ACC112 (cell line): ENCODE measurements around the gene DGKQ.

ENCODE experiments used
- H2AFZ ChIP-seq: fragments of 200-600 bp; sonication (generic); one replicate; pipeline ENCODE4 v1.6.0; 2017; ENCODE audit warnings: antibody characterized with exemption, low read length; ENCODE audit not compliant: unreplicated experiment
- H3K27ac ChIP-seq: fragments of 200-600 bp; sonication (generic); 2 replicates; pipeline ENCODE4 v1.5.1; 2014; ENCODE audit warnings: low read depth, mild to moderate bottlenecking, antibody characterized with exemption, low read length, moderate library complexity
- H3K27me3 ChIP-seq: fragments of 200-600 bp; sonication (generic); 2 replicates; pipeline ENCODE4 v1.6.1; 2014; ENCODE audit warnings: mild to moderate bottlenecking, antibody characterized with exemption, low read length, moderate library complexity, mixed read lengths; ENCODE audit not compliant: insufficient read depth
- H3K36me3 ChIP-seq: fragments of 200-600 bp; sonication (generic); 2 replicates; pipeline ENCODE4 v1.6.1; 2016; ENCODE audit warnings: mild to moderate bottlenecking, antibody characterized with exemption, low read length, moderate library complexity, mixed read lengths; ENCODE audit not compliant: insufficient read depth
- H3K4me1 ChIP-seq: fragments of 200-600 bp; sonication (generic); one replicate; pipeline ENCODE4 v1.6.1; 2016; ENCODE audit warnings: low read length, mixed read lengths; ENCODE audit not compliant: insufficient read depth, unreplicated experiment, control insufficient read depth
- H3K4me3 ChIP-seq: fragments of 200-600 bp; sonication (generic); 2 replicates; pipeline ENCODE4 v1.5.1; 2014; ENCODE audit warnings: mild to moderate bottlenecking, low read depth, low read length
- H3K79me2 ChIP-seq: fragments of 200-600 bp; sonication (generic); one replicate; pipeline ENCODE4 v1.6.0; 2016; ENCODE audit warnings: low read length; ENCODE audit not compliant: control insufficient read depth, unreplicated experiment, insufficient read depth

DGKQ gene

GRCh38 chr4:970854-971520, 2.4 kb downstream of the DGKQ start:
- H3K79me2 ChIP-seq, result peaks cover 7% of the 10 kb centered on the region
- no peak overlapping the region for H3K27ac ChIP-seq
- H3K4me3 ChIP-seq, result no peak overlapping the region
- H3K27me3 ChIP-seq, result no peaks in the 10 kb centered on the region
- no peaks in the 10 kb centered on the region for H3K36me3 ChIP-seq
- no peak overlapping the region for H2AFZ ChIP-seq
- H3K4me1 ChIP-seq, result peaks cover 7% of the 10 kb centered on the region

DNA sequence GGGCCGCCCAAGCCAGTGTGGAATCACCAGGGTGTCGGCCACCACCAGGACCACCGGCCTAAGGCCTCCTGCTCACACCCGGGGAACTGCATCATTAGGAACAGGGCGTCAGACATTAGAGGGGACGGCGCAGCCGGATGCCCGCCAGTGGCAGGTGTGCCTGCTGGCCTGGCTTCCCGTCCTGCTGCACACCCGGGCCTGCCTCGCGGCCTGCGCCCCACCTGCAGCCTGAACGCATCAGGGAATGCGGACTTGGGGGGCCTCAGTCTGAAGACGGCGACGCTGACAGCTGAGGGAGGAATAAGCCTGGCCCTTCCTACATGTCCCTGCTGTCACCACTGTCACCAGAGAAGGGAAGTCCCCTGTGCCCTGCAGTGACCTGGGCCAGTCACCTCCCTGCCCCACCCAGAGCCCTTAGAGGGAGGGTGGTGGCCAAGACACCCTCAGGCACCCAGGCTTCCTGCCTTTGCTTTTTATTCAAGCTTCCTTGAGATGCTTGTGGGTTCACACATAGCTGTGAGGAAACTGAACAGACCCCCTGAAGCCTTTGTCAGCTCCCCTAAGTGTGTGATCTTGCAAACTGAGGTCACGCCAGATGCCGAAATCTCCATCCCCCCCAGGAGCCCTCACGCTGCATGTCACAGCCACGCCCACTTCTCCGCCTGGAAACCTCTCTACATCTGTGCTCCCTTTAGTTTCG, 3.2 kb downstream of the DGKQ start:
- Histone ChIP-seq H3K79me2 (peaks cover 7% of the 10 kb centered on the region), H3K27me3 (no peaks in the 10 kb centered on the region), H3K27ac (no peak overlapping the region), H3K36me3 (no peaks in the 10 kb centered on the region), H3K4me3 (no peak overlapping the region), H3K4me1 (peaks cover 7% of the 10 kb centered on the region), H2AFZ (no peak overlapping the region)

GRCh38 chr4:968621-969394, 4.6 kb downstream of the DGKQ start:
- Histone ChIP-seq H3K4me3 (no peak overlapping the region), H3K4me1 (peaks cover 7% of the 10 kb centered on the region), H3K36me3 (no peaks in the 10 kb centered on the region), H2AFZ (no peak overlapping the region), H3K79me2 (peaks cover 7% of the 10 kb centered on the region), H3K27me3 (no peaks in the 10 kb centered on the region), H3K27ac (no peak overlapping the region)

DNA sequence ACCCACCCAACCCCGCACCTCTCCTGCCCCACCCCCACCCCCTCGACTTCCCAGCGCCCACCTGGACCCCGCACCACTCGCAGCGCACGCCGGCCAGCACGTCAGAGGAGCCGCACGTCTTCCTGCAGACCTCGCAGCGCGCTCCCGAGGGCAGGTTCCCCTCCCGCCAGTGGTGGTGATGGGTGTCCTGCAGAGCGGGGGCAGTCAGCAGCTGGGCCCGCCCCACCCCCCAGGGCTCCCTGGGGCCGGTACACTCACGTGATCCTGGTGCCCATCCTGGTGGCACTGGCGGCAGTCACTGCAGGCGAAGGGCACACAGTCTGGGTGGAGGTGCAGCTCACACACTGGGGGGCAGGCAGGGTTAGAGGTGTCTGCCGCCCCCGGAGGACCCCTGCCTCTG, 5.1 kb downstream of the DGKQ start:
- H3K36me3 ChIP-seq, result no peaks in the 10 kb centered on the region

GRCh38 chr4:967113-968104, 6.0 kb downstream of the DGKQ start:
- Histone ChIP-seq H3K27me3 (no peaks in the 10 kb centered on the region), H3K4me1 (peaks cover 7% of the 10 kb centered on the region), H2AFZ (no peak overlapping the region), H3K36me3 (no peaks in the 10 kb centered on the region), H3K27ac (no peak overlapping the region), H3K79me2 (peaks cover 6% of the 10 kb centered on the region), H3K4me3 (no peak overlapping the region)

More for the DNA sequence above, 5.1 kb downstream of the DGKQ start:
- Histone ChIP-seq H2AFZ (no peak overlapping the region), H3K27ac (no peak overlapping the region), H3K4me3 (no peak overlapping the region), H3K79me2 (peaks cover 7% of the 10 kb centered on the region), H3K4me1 (peaks cover 7% of the 10 kb centered on the region), H3K27me3 (no peaks in the 10 kb centered on the region)

DNA sequence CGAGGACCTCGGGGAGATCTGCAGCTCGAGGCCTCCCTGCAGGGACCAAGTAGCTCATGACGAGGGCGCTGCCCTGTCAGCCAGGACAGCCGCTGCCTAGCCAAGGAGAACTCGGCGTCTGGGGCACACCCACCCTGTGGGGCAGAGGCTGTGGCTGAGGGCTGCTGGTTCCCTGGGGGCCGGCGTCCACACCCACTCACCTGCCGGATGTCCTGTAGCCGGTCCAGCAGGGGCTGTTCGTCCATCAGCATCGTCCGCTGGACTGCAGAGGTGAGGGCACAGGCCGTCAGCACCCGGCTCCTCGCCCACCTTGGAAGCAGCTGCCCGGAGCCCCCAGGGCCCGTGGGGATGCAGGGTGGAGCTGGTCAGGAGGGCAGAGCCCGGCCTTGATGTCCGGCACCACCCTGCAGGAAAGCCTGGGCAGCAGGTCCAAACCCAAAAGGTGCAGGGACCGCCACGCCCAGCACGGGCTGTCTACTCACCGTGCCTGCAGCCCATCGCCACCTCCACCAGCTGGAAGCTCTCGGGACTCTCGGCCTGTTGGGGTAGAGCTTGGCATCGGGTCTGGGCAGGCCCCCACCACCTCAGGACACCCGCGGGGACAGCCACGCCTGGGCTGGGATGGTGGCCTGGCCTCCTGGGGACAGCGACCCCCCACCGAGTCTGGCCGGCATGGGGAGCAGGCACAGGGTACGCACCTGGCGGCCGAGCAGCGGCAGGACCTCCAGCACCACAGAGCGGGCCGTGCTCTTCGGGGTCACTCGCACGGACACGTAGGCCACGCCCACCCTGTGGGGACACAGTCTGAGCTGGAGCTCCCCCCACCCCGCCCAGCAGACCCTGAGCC, 6.9 kb downstream of the DGKQ start:
- H2AFZ ChIP-seq, result no peak overlapping the region
- no peaks in the 10 kb centered on the region for H3K36me3 ChIP-seq
- H3K4me1 ChIP-seq, result no peaks in the 10 kb centered on the region
- H3K27me3 ChIP-seq, result no peaks in the 10 kb centered on the region
- no peak overlapping the region for H3K27ac ChIP-seq
- H3K4me3 ChIP-seq, result no peak overlapping the region
- no peaks in the 10 kb centered on the region for H3K79me2 ChIP-seq

GRCh38 chr4:965766-966134, 7.6 kb downstream of the DGKQ start:
- Histone ChIP-seq H3K4me3 (no peak overlapping the region), H3K27ac (no peak overlapping the region), H3K79me2 (no peaks in the 10 kb centered on the region), H3K4me1 (no peaks in the 10 kb centered on the region), H2AFZ (no peak overlapping the region), H3K27me3 (no peaks in the 10 kb centered on the region), H3K36me3 (no peaks in the 10 kb centered on the region)

GRCh38 chr4:965048-965765, 8.2 kb downstream of the DGKQ start:
- H3K27me3 ChIP-seq, result no peaks in the 10 kb centered on the region

DNA sequence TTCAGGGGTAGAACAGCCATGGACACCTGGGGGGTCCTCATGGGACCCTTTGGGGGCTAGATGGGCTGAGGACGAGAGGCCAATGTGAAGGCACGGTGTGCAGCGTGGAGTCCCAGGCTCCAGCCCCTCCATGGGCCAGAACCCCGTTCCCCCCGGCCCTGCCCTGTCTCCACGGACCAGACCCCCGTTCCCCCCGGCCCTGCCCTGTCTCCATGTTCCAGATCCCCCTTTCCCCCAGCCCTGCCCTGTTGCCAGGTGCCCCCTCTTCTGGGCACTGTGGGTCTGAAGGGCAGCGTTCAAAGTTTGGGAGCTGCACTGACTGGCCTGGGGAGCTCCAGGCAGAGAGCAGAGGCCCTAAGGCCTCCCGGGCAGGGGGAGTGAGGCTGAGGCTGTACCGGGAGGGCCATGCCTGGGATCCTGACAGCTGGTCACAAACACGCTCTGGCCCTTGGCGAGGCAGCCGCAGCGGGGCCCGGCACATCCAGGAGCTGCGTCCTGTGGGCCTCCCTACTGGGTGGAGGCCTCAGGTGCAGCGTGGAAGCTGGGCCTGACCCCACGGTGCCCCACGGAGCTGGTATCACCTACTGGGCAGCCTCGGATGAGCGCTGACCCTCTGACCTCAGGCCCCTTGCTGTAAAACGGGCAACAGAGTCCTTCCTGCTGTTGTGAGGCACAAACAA, 8.9 kb downstream of the DGKQ start:
- no peak overlapping the region for H2AFZ ChIP-seq
- H3K79me2 ChIP-seq, result no peaks in the 10 kb centered on the region
- H3K36me3 ChIP-seq, result peaks cover 2% of the 10 kb centered on the region; the same call in 1 of the 2 replicates

More at GRCh38 chr4:965048-965765, 8.2 kb downstream of the DGKQ start:
- Histone ChIP-seq H3K4me3 (no peak overlapping the region), H3K36me3 (peaks cover 2% of the 10 kb centered on the region; the same call in 1 of the 2 replicates), H3K4me1 (no peaks in the 10 kb centered on the region), H3K79me2 (no peaks in the 10 kb centered on the region), H2AFZ (no peak overlapping the region), H3K27ac (no peak overlapping the region)

More for the DNA sequence above, 8.9 kb downstream of the DGKQ start:
- H3K4me1 ChIP-seq, result no peaks in the 10 kb centered on the region
- H3K27ac ChIP-seq, result no peak overlapping the region
- no peaks in the 10 kb centered on the region for H3K27me3 ChIP-seq
- H3K4me3 ChIP-seq, result no peak overlapping the region
